ENCODE measurements around the gene PCDHGA3.
"Not testable (repeated sequence)": the region's sequence is repeated elsewhere in the genome, so short reads cannot be mapped to it uniquely, and the experiment has no call there.

Gene PCDHGA3

GRCh38 chr5:141389153-141390042, 45.8 kb downstream of the PCDHGA3 start:
- no peak for DNase-seq (ENCODE audit: low spot score)
- CTCF ChIA-PET: no interaction called here
- H3K27ac ChIP-seq: no peak overlapping the region
- POLR2A ChIA-PET (ENCODE audit: low non-redundant PET): no interaction called here
- TF ChIP-seq CTCF (conservative IDR thresholded peaks at IDR 0.05; ENCODE audit: low read depth): no peak

- no peak within 1 kb of the TSS for H3K27ac ChIP-seq
- no peak for DNase-seq (ENCODE audit: low spot score)
- ChIA-PET POLR2A (ENCODE audit: low non-redundant PET) (no interaction called here), CTCF (interaction anchor here (0.6 to 1.2 kb wide), 2 partner anchors 15 to 1947 kb away, joined by 3 read pairs; partner anchors contain the start of gene PCDHGB6)
- TF ChIP-seq CTCF (conservative IDR thresholded peaks at IDR 0.05; ENCODE audit: low read depth): 0 out of 2 replicates have a peak, but pooled peaks have one; percentile 1
Measured at GRCh38 chr5:141392429-141393198, 49.0 kb downstream of the PCDHGA3 start, which contains the start of gene PCDHGA8. TSS of gene PCDHGA8 (plus strand) at chr5:141392633. CDS start at chr5:141392814, 181 bp downstream.

GRCh38 chr5:141393267-141393666, 49.6 kb downstream of the PCDHGA3 start:
- POLR2A ChIA-PET (ENCODE audit: low non-redundant PET): no interaction called here
- CTCF ChIA-PET: interaction anchor here (0.6 to 1.2 kb wide), 2 partner anchors 15 to 1946 kb away, joined by 3 read pairs; partner anchors contain the start of gene PCDHGB6
- DNase-seq (ENCODE audit: low spot score): no peak
- no peak for TF ChIP-seq CTCF (conservative IDR thresholded peaks at IDR 0.05; ENCODE audit: low read depth)
- H3K27ac ChIP-seq: no peak overlapping the region

GRCh38 chr5:141394401-141395187, 51.0 kb downstream of the PCDHGA3 start:
- H3K27ac ChIP-seq; POLR2A ChIA-PET (ENCODE audit: low non-redundant PET); DNase-seq (ENCODE audit: low spot score): not testable (repeated sequence)
- CTCF ChIA-PET: interaction anchor here (0.8 to 1.7 kb wide), 3 partner anchors 21 to 82 kb away, joined by 3 to 8 read pairs (median 4); partner anchors contain the start of genes PCDHGA1 and PCDHGA6
